ENCODE measurements around the gene STYXL1. TPM values are rescaled to one million over a fixed set of nuclear protein-coding genes. Genes with fewer than 3 reads are reported as not detected.

The STYXL1 gene
- total RNA-seq, 2 experiments from 2014 or later = 28.2 to 30.4 TPM

GRCh38 chr7:75955331-75955955, 92.4 kb downstream of the STYXL1 start:
- no peaks in the 10 kb centered on the region for H3K9me3 Mint-ChIP-seq
- no peaks in the 10 kb centered on the region for H3K27me3 Mint-ChIP-seq

GRCh38 chr7:75953931-75954330, 93.9 kb downstream of the STYXL1 start:
- H3K9me3 Mint-ChIP-seq = no peaks in the 10 kb centered on the region

More at GRCh38 chr7:75955331-75955955, 92.4 kb downstream of the STYXL1 start:
- Mint-ChIP-seq H3K4me3 (no peak overlapping the region), H3K4me1 (no peaks in the 10 kb centered on the region), H3K27ac (no peak overlapping the region), H3K36me3 (peaks cover 4% of the 10 kb centered on the region)
- no peak for DNase-seq

DNA sequence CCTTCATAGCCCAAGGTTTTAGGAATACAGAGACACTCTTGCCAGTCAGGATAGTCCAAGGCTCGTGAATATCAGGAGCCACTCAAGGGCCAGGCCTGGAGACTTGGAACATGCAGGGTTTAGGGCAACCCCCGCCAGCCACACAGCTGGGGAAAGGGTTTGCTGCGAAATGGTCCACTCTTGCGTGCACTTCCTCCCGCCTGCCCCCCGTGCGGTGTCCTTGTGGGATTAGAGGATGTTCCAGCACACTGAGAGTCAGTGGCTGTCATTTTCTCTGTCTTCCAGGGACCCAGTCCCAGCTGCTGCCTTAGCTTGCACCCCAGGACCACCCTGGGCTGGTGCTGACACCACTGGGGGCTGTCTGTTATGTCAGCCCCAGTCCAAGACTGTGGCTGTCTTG, 94.4 kb downstream of the STYXL1 start:
- Mint-ChIP-seq H3K9me3 (no peaks in the 10 kb centered on the region), H3K4me3 (no peak overlapping the region), H3K27me3 (no peaks in the 10 kb centered on the region), H3K36me3 (peaks cover 4% of the 10 kb centered on the region), H3K27ac (no peak overlapping the region), H3K4me1 (no peaks in the 10 kb centered on the region)
- DNase-seq = no peak

More at GRCh38 chr7:75953931-75954330, 93.9 kb downstream of the STYXL1 start:
- Mint-ChIP-seq H3K27me3 (no peaks in the 10 kb centered on the region), H3K4me3 (no peak overlapping the region), H3K27ac (no peak overlapping the region), H3K36me3 (peaks cover 4% of the 10 kb centered on the region), H3K4me1 (no peaks in the 10 kb centered on the region)
- DNase-seq = no peak

GRCh38 chr7:75951506-75951905, 96.3 kb downstream of the STYXL1 start:
- H3K4me1 Mint-ChIP-seq = peaks cover 4% of the 10 kb centered on the region
- H3K27me3 Mint-ChIP-seq = no peaks in the 10 kb centered on the region
- H3K36me3 Mint-ChIP-seq = peaks cover 2% of the 10 kb centered on the region
- no peaks in the 10 kb centered on the region for H3K9me3 Mint-ChIP-seq
- DNase-seq = no peak
- H3K4me3 Mint-ChIP-seq = no peak overlapping the region
- H3K27ac Mint-ChIP-seq = no peak overlapping the region

GRCh38 chr7:75950111-75950681, 97.6 kb downstream of the STYXL1 start:
- Mint-ChIP-seq H3K36me3 (peaks cover 2% of the 10 kb centered on the region), H3K4me3 (no peak overlapping the region), H3K27me3 (no peaks in the 10 kb centered on the region), H3K27ac (no peak overlapping the region), H3K9me3 (no peaks in the 10 kb centered on the region), H3K4me1 (peaks cover 16% of the 10 kb centered on the region)
- DNase-seq = no peak

GRCh38 chr7:75948179-75948578, 99.6 kb downstream of the STYXL1 start:
- no peak overlapping the region for H3K4me3 Mint-ChIP-seq
- H3K27ac Mint-ChIP-seq = no peak overlapping the region
- no peaks in the 10 kb centered on the region for H3K9me3 Mint-ChIP-seq
- H3K4me1 Mint-ChIP-seq = peaks cover 18% of the 10 kb centered on the region
- no peaks in the 10 kb centered on the region for H3K27me3 Mint-ChIP-seq
- peaks cover 2% of the 10 kb centered on the region for H3K36me3 Mint-ChIP-seq
- no peak for DNase-seq

Other genes starting within 250 kb of the STYXL1 start
- gene CCL24, start 234.2 kb downstream of the STYXL1 start, total RNA-seq = not detected
- 10 to 100 TPM; 28.0 to 29.6 TPM for gene RHBDD2, start 169.0 kb downstream of the STYXL1 start, total RNA-seq
- 10 to 100 TPM; 35.4 to 41.3 TPM for gene POR, start 132.8 kb downstream of the STYXL1 start, total RNA-seq
- gene TMEM120A, start 53.4 kb downstream of the STYXL1 start, total RNA-seq = 10 to 100 TPM; 19.6 to 22.1 TPM
- 100 to 1,000 TPM; 304 to 310 TPM for gene MDH2, start 106 bp upstream of the STYXL1 start, total RNA-seq
- gene SRRM3, start 153.9 kb upstream of the STYXL1 start, total RNA-seq = not detected

Measured in activated naive CD8-positive, alpha-beta T cell treated with anti-CD3 and anti-CD28 coated beads for 36 hours (primary cell).